NCI-H510A treated with DMSO at 0.1 percent for 48 hours (cell line): Measurements from ENCODE around the gene MMP28.

ENCODE experiments used
- DNase-seq: peaks from one replicate; lab custom pipeline; 2025; lab: John Stamatoyannopoulos, UW

Gene MMP28

DNA sequence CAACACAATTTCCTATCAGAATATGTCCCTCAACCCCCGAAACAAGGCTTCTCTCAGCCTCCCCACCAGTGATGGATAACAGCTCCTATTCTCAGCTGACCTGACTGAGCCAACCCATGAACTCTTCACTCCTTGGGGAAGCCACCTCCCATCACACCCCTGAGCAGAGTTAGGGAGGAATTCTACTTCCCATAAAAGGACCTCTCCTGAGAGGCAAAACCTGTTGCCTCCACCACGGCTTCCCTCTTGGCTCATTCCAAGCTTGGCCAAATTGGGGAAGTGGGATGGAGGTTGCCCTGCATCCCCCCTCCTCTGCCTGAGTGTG, 69.7 kb downstream of the MMP28 start:
- DNase-seq, result no peak

DNA sequence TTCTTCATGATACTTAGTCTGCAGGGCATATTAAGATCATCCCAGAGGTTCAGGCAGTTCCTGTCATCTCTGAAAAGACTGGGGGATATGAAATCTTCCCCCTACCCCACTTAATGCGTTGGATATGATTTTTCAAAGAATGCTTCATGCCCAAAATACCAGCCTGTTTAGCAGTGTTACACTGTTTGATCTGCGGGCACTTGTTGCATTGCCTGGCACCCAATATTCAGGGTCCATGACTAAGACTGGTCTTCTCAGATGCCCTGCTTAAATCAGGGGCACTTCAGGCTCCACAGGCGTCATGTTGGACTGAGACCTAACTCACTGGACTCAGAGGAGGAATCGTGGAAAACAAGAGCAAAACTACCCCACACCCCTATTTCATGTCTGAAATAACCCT, 70.4 kb downstream of the MMP28 start:
- DNase-seq, result no peak

DNA sequence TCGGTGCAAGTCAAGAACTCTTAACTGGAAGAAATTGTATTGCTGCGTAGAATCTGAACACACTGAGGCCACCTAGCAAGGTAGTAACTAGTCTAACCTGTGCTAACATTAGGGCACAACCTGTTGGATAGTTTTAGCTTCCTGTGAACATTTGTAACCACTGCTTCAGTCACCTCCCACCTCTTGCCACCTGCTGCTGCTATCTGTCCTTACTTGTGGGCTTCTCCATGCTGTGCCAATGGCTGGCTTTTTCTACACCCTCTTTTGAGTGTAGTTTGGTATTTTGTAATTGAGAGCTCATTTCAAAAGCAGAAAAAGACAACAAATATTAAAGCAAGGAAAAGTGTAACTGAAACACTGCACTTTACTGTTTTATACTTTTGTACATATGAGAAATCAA, 71.7 kb downstream of the MMP28 start:
- DNase-seq, result no peak

DNA sequence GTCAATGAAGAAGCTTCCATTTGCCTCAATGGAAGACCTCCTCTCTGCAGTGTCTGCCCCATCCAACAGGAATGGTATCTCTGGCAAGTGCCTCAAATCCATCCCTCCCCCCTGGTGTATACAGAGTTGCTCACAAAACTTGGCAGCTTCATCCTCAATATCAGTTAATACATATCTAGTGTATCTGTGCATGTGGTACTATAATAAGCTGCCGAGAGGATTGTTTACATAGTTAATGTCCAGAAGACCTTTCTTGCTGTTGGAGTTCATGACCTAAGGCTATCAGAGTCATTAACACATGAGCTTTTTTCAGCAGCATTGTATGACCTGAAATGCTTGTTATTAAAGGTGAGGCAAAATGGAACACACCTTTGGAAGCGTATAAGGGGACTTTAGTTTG, 78.0 kb downstream of the MMP28 start:
- DNase-seq, result no peak

DNA sequence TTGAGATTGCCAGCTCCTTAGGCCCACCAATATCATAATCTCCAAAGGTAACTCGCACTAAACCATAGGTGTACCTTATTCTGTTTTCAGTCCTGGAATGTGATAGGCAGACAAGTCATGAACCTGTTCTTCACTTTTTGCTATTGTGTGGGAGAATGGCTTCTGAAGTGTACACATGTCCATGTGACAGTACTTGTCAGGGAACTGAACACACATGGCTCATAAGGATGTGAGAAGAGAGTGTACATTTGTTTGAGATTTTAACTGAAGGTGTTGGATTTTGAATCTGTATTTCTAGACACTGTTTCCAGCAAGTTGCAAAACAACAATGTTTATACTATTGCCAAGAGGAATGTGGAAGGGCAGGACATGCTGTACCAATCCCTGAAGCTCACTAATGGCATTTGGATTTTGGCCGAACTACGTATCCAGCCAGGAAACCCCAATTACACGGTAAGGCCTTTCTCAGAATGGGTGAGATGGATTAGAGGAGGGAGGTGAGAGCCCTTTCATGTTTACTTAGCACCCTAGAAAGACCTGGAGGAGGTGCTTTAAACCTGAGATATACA, 78.5 kb downstream of the MMP28 start:
- no peak for DNase-seq

DNA sequence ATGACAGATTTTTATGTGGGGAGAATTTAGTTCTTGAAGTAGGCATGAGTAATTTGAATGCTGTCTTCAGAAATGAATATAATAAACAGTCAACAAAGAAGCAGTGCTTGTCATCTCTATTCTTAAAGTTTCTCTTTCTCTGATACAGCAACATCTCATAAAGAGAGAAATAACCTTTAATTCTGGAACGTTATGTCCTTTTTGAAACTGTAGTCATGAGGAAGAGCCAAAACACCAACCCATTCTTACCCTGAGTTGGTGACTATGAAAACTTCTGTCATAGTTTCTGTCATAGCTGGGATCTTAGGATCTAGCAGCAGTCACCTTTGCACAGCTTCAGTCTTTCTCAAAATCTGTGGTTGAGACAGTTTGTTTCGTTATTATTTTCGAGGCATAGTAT, 79.3 kb downstream of the MMP28 start:
- no peak for DNase-seq
